Fibroblast of lung (primary cell): ENCODE results near the gene ZNF175.

Experiments
- EZH2 ChIP-seq: IDR thresholded peaks from 2 replicates; pipeline ENCODE4 v1.5.1; 2012; ENCODE audit warnings: low read length, control low read depth, mild to moderate bottlenecking; ENCODE audit errors: missing control alignments
- TF ChIP-seq, protein P1 (sequence below), 2 donors: IDR thresholded peaks in 1 of 2; conservative IDR thresholded peaks in 1 of 2; 1 replicate in 1 of 2; 2 replicates in 1 of 2; pipeline ENCODE4 v1.5.1; 2011 to 2012; ENCODE audit warnings: low read length in 2 of 2, control low read depth in 1 of 2, inconsistent platforms in 1 of 2, low read depth in 1 of 2, mild to moderate bottlenecking in 1 of 2

DNA sequence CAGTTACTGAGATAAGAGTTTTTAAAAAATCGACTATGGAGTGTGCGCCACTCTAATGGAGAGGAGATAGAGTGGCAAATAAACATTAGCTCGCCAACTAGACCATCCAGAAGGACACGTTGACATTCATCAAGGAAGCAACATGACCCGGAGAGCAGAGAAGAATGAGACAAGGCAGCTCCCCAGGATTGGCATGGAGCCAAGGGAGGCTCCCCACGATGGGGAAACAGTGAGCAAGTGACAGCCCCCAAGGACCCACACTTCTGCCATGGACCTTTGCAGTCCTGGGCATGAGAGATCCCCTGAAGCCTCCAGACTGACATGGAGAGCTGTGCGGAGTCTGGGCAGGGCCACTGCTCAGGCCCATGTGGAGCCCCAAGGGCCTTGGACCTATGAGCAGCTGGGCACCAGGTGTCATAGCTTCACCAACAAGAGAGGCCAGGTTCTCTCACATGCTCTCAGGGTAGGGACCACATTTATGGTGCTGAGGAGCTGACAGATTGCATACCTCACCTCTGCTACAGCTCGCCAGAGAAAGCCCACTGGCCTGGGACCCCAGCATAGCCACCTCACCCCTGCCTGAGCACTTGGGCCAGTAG lies 46.3 kb upstream of the ZNF175 start:
- TF ChIP-seq, protein P1, sequence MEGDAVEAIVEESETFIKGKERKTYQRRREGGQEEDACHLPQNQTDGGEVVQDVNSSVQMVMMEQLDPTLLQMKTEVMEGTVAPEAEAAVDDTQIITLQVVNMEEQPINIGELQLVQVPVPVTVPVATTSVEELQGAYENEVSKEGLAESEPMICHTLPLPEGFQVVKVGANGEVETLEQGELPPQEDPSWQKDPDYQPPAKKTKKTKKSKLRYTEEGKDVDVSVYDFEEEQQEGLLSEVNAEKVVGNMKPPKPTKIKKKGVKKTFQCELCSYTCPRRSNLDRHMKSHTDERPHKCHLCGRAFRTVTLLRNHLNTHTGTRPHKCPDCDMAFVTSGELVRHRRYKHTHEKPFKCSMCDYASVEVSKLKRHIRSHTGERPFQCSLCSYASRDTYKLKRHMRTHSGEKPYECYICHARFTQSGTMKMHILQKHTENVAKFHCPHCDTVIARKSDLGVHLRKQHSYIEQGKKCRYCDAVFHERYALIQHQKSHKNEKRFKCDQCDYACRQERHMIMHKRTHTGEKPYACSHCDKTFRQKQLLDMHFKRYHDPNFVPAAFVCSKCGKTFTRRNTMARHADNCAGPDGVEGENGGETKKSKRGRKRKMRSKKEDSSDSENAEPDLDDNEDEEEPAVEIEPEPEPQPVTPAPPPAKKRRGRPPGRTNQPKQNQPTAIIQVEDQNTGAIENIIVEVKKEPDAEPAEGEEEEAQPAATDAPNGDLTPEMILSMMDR (conservative IDR thresholded peaks at IDR 0.05 in 1 of 2, IDR thresholded peaks at IDR 0.05 in 1 of 2; ENCODE audit: low read depth in 1 of 2, low read length in 2 of 2): no peak
- TF ChIP-seq EZH2: no peak
